Hematopoietic multipotent progenitor cell (in vitro differentiated cells): ENCODE results near the gene AMMECR1L. TPM values are rescaled to one million over a fixed set of nuclear protein-coding genes. Genes with fewer than 3 reads are reported as not detected.
A peak's percentile ranks its signal among the peaks of the same experiment; 100 is the strongest.
"Not testable (repeated sequence)": the region's sequence is repeated elsewhere in the genome, so short reads cannot be mapped to it uniquely, and the experiment has no call there.

Experiments
- DNase-seq, 3 donors: peaks; one replicate each; pipeline ENCODE4 v3.0.0-alpha.2; 2011 to 2015; ENCODE audit warnings: low read depth in 2 of 3, low spot score in 2 of 3
- total RNA-seq: library from RNA; depleted of rRNA; stranded (reverse); fragments of >200 nt; gene quantifications from one replicate; pipeline ENCODE4 v1.2.3, GENCODE V29; 2012

AMMECR1L gene
- 11.8 TPM for total RNA-seq

- peak; percentile 37 to 69 (median 66) for DNase-seq
These were observed at the start of gene AMMECR1L for GRCh38 chr2:127885780-127886592. AMMECR1L (minus strand) TSS chr2:127885956; CDS start chr2:127874234, 11,722 bp downstream.

- DNase-seq: no peak
These were observed 49.6 kb upstream of the AMMECR1L start for GRCh38 chr2:127935337-127935736.

- no peak for DNase-seq
These were observed 46.6 kb upstream of the AMMECR1L start for GRCh38 chr2:127932199-127932876.

- no peak for DNase-seq
These were observed 43.7 kb upstream of the AMMECR1L start for GRCh38 chr2:127929449-127929848.

GRCh38 chr2:127927384-127927783, 41.6 kb upstream of the AMMECR1L start:
- DNase-seq: no peak

- DNase-seq: no peak
These were observed 32.2 kb upstream of the AMMECR1L start for GRCh38 chr2:127917916-127918315.

- DNase-seq: no peak
These were observed 28.2 kb upstream of the AMMECR1L start for GRCh38 chr2:127913808-127914457.

- no peak for DNase-seq
These were observed 26.0 kb upstream of the AMMECR1L start for GRCh38 chr2:127911737-127912136.

GRCh38 chr2:127910415-127910814, 24.7 kb upstream of the AMMECR1L start:
- no peak for DNase-seq

- DNase-seq: no peak
These were observed 23.3 kb upstream of the AMMECR1L start for GRCh38 chr2:127909019-127909418.

GRCh38 chr2:127907733-127908400, 22.1 kb upstream of the AMMECR1L start:
- not testable (repeated sequence) for DNase-seq

- no peak for DNase-seq
These were observed 20.6 kb upstream of the AMMECR1L start for GRCh38 chr2:127906206-127906926.

- no peak for DNase-seq
These were observed 15.7 kb upstream of the AMMECR1L start for GRCh38 chr2:127901339-127902056.

- no peak for DNase-seq
These were observed 11.9 kb upstream of the AMMECR1L start for GRCh38 chr2:127897531-127898211.

GRCh38 chr2:127893494-127893893, 7.7 kb upstream of the AMMECR1L start:
- no peak for DNase-seq

- DNase-seq: no peak
These were observed 7.3 kb upstream of the AMMECR1L start for GRCh38 chr2:127893033-127893432.

- DNase-seq: peak in 2 of 3 donors; percentile 29 to 46
These were observed 6.1 kb upstream of the AMMECR1L start for GRCh38 chr2:127891811-127892210.

GRCh38 chr2:127890756-127891155, 5.0 kb upstream of the AMMECR1L start:
- DNase-seq: not testable (repeated sequence)

- DNase-seq: no peak
These were observed 3.0 kb upstream of the AMMECR1L start for GRCh38 chr2:127888772-127889171.
